ENCODE measurements around the gene APOB. TPM values are rescaled to one million over a fixed set of nuclear protein-coding genes. Genes with fewer than 3 reads are reported as not detected.

Gene APOB
- total RNA-seq, 1 donor: under 0.01 TPM

- Histone ChIP-seq H3K36me3 (ENCODE audit: insufficient read depth, low read length) (no peaks in the 10 kb centered on the region), H3K4me1 (ENCODE audit: insufficient read depth, low read length) (no peaks in the 10 kb centered on the region), H3K9me3 (ENCODE audit: low read depth, low read length) (no peaks in the 10 kb centered on the region), H2AFZ (ENCODE audit: low read length) (no peak overlapping the region), H3K27me3 (ENCODE audit: insufficient read depth, low read length) (no peaks in the 10 kb centered on the region), H3K79me2 (ENCODE audit: insufficient read depth, low read length) (no peaks in the 10 kb centered on the region), H3K4me3 (ENCODE audit: insufficient read depth, low read length) (no peak overlapping the region), H3K4me2 (ENCODE audit: insufficient read depth, low read length) (no peak overlapping the region), H3K27ac (ENCODE audit: low read depth, low read length) (no peak overlapping the region), H4K20me1 (ENCODE audit: insufficient read depth, low read length) (no peaks in the 10 kb centered on the region)
- DNase-seq (ENCODE audit: insufficient read length, low spot score, missing footprints): no peak
- TF ChIP-seq CTCF (IDR thresholded peaks at IDR 0.05; ENCODE audit: extremely low read depth, low read depth, low read length): no peak
Measured at GRCh38 chr2:20988905-20989304, 55.0 kb downstream of the APOB start.

GRCh38 chr2:20986024-20986939, 57.6 kb downstream of the APOB start:
- Histone ChIP-seq H3K9me3 (ENCODE audit: low read depth, low read length) (no peaks in the 10 kb centered on the region), H3K4me2 (ENCODE audit: insufficient read depth, low read length) (no peak overlapping the region), H3K27ac (ENCODE audit: low read depth, low read length) (no peak overlapping the region), H3K27me3 (ENCODE audit: insufficient read depth, low read length) (no peaks in the 10 kb centered on the region), H3K4me3 (ENCODE audit: insufficient read depth, low read length) (no peak overlapping the region), H3K79me2 (ENCODE audit: insufficient read depth, low read length) (no peaks in the 10 kb centered on the region), H2AFZ (ENCODE audit: low read length) (no peak overlapping the region), H3K36me3 (ENCODE audit: insufficient read depth, low read length) (no peaks in the 10 kb centered on the region), H4K20me1 (ENCODE audit: insufficient read depth, low read length) (no peaks in the 10 kb centered on the region), H3K4me1 (ENCODE audit: insufficient read depth, low read length) (no peaks in the 10 kb centered on the region)
- no peak for TF ChIP-seq CTCF (IDR thresholded peaks at IDR 0.05; ENCODE audit: extremely low read depth, low read depth, low read length)
- DNase-seq (ENCODE audit: insufficient read length, low spot score, missing footprints): no peak

- Histone ChIP-seq H3K4me1 (ENCODE audit: insufficient read depth, low read length) (no peaks in the 10 kb centered on the region), H3K79me2 (ENCODE audit: insufficient read depth, low read length) (no peaks in the 10 kb centered on the region), H2AFZ (ENCODE audit: low read length) (no peak overlapping the region), H3K27ac (ENCODE audit: low read depth, low read length) (no peak overlapping the region), H3K27me3 (ENCODE audit: insufficient read depth, low read length) (no peaks in the 10 kb centered on the region), H3K36me3 (ENCODE audit: insufficient read depth, low read length) (no peaks in the 10 kb centered on the region), H3K4me3 (ENCODE audit: insufficient read depth, low read length) (no peak overlapping the region), H3K9me3 (ENCODE audit: low read depth, low read length) (no peaks in the 10 kb centered on the region), H4K20me1 (ENCODE audit: insufficient read depth, low read length) (no peaks in the 10 kb centered on the region), H3K4me2 (ENCODE audit: insufficient read depth, low read length) (no peak overlapping the region)
- TF ChIP-seq CTCF (IDR thresholded peaks at IDR 0.05; ENCODE audit: extremely low read depth, low read depth, low read length): no peak
- no peak for DNase-seq (ENCODE audit: insufficient read length, low spot score, missing footprints)
Measured at GRCh38 chr2:20985062-20985461, 58.8 kb downstream of the APOB start.

- H3K36me3 ChIP-seq (ENCODE audit: insufficient read depth, low read length): no peaks in the 10 kb centered on the region
- DNase-seq (ENCODE audit: insufficient read length, low spot score, missing footprints): no peak
- no peaks in the 10 kb centered on the region for H3K9me3 ChIP-seq (ENCODE audit: low read depth, low read length)
- H4K20me1 ChIP-seq (ENCODE audit: insufficient read depth, low read length): no peaks in the 10 kb centered on the region
- no peaks in the 10 kb centered on the region for H3K27me3 ChIP-seq (ENCODE audit: insufficient read depth, low read length)
- no peak overlapping the region for H2AFZ ChIP-seq (ENCODE audit: low read length)
- H3K4me1 ChIP-seq (ENCODE audit: insufficient read depth, low read length): no peaks in the 10 kb centered on the region
- H3K4me3 ChIP-seq (ENCODE audit: insufficient read depth, low read length): no peak overlapping the region
- H3K27ac ChIP-seq (ENCODE audit: low read depth, low read length): no peak overlapping the region
- H3K4me2 ChIP-seq (ENCODE audit: insufficient read depth, low read length): no peak overlapping the region
- TF ChIP-seq CTCF (IDR thresholded peaks at IDR 0.05; ENCODE audit: extremely low read depth, low read depth, low read length): no peak
- H3K79me2 ChIP-seq (ENCODE audit: insufficient read depth, low read length): no peaks in the 10 kb centered on the region
Measured at GRCh38 chr2:20984408-20984807, 59.5 kb downstream of the APOB start.

Data from osteoblast (primary cell).